Measurements from ENCODE around the gene NFX1.

GRCh38 chr9:33377089-33377715 lies 86.9 kb downstream of the NFX1 start:
- no peak for TF ChIP-seq ETV1 (tag; conservative IDR thresholded peaks at IDR 0.05; ENCODE audit: low read depth)
- no peak for TF ChIP-seq CCAR2 (IDR thresholded peaks at IDR 0.05; ENCODE audit: low read depth, low read length)
- TF ChIP-seq NRF1 (conservative IDR thresholded peaks at IDR 0.05 in 1 of 2, IDR thresholded peaks at IDR 0.05 in 1 of 2), result no peak
- no peak for TF ChIP-seq CBX1 (IDR thresholded peaks at IDR 0.05; ENCODE audit: low read depth)
- no peak for TF ChIP-seq TBP (optimal IDR thresholded peaks at IDR 0.05; ENCODE audit: low read depth, low read length)
- TF ChIP-seq FOS (IDR thresholded peaks at IDR 0.05; ENCODE audit: extremely low read depth, insufficient read length), result no peak
- no peak for TF ChIP-seq HDAC1 (IDR thresholded peaks at IDR 0.05)
- 0 out of 4 replicates have a peak, but pooled peaks of 1 of the 2 experiments have one; percentile 16 for TF ChIP-seq ZNF318 (IDR thresholded peaks at IDR 0.05; ENCODE audit: borderline replicate concordance in 1 of 2, low read depth in 1 of 2)
- no peak for TF ChIP-seq POLR2A (conservative IDR thresholded peaks at IDR 0.05)
- no peak for TF ChIP-seq ZNF384 (IDR thresholded peaks at IDR 0.05; ENCODE audit: low read depth, low read length)
- TF ChIP-seq TAF1 (IDR thresholded peaks at IDR 0.05; ENCODE audit: control insufficient read depth, extremely low read depth, insufficient read depth, low read length, severe bottlenecking), result no peak
- TF ChIP-seq RFX5 (IDR thresholded peaks at IDR 0.05; ENCODE audit: low read depth, low read length), result no peak
- TF ChIP-seq PRDM10 (IDR thresholded peaks at IDR 0.05; ENCODE audit: partially characterized antibody), result no peak

All from K562 (cell line).